D721Med (cell line): Measurements from ENCODE around the gene KRT40.

Experiments used
- DNase-seq: peaks from one replicate; pipeline ENCODE4 v3.0.0; 2011; ENCODE audit warnings: low spot score; ENCODE audit not compliant: insufficient read length
- FAIRE-seq: peaks from 2 replicates; lab custom pipeline; 2011; peaks lifted over from hg19 to GRCh38; lab: Jason Lieb, UNC
- CTCF ChIP-seq: IDR thresholded peaks from 2 replicates; pipeline ENCODE4 v1.5.1; 2012; ENCODE audit warnings: mild to moderate bottlenecking, control low read depth; ENCODE audit not compliant: insufficient read depth; ENCODE audit errors: missing control alignments

Gene KRT40

GRCh38 chr17:41018541-41018940 is 34.4 kb upstream of the KRT40 start:
- FAIRE-seq (no peak), DNase-seq (no peak)
- TF ChIP-seq CTCF: no peak

- TF ChIP-seq CTCF: no peak
- FAIRE-seq (no peak), DNase-seq (no peak)
Measured at GRCh38 chr17:41016578-41017215, 32.6 kb upstream of the KRT40 start.

GRCh38 chr17:41015454-41015853 is 31.3 kb upstream of the KRT40 start:
- no peak for FAIRE-seq

GRCh38 chr17:41013606-41014005 is 29.5 kb upstream of the KRT40 start:
- no peak for FAIRE-seq

More at GRCh38 chr17:41015454-41015853, 31.3 kb upstream of the KRT40 start:
- no peak for TF ChIP-seq CTCF
- DNase-seq: no peak

GRCh38 chr17:41013181-41013580 is 29.1 kb upstream of the KRT40 start:
- TF ChIP-seq CTCF: no peak
- FAIRE-seq (no peak), DNase-seq (no peak)

More at GRCh38 chr17:41013606-41014005, 29.5 kb upstream of the KRT40 start:
- TF ChIP-seq CTCF: no peak
- no peak for DNase-seq

GRCh38 chr17:41012326-41013120 is 28.4 kb upstream of the KRT40 start:
- DNase-seq (no peak), FAIRE-seq (no peak)
- no peak for TF ChIP-seq CTCF

- TF ChIP-seq CTCF: no peak
- DNase-seq (no peak), FAIRE-seq (no peak)
Measured at GRCh38 chr17:41010441-41010840, 26.3 kb upstream of the KRT40 start.
